ENCODE measurements around the gene PAPLN.
A peak's percentile ranks its signal among the peaks of the same experiment; 100 is the strongest.
"Not testable (repeated sequence)": the region's sequence is repeated elsewhere in the genome, so short reads cannot be mapped to it uniquely, and the experiment has no call there.

Gene PAPLN, protein sequence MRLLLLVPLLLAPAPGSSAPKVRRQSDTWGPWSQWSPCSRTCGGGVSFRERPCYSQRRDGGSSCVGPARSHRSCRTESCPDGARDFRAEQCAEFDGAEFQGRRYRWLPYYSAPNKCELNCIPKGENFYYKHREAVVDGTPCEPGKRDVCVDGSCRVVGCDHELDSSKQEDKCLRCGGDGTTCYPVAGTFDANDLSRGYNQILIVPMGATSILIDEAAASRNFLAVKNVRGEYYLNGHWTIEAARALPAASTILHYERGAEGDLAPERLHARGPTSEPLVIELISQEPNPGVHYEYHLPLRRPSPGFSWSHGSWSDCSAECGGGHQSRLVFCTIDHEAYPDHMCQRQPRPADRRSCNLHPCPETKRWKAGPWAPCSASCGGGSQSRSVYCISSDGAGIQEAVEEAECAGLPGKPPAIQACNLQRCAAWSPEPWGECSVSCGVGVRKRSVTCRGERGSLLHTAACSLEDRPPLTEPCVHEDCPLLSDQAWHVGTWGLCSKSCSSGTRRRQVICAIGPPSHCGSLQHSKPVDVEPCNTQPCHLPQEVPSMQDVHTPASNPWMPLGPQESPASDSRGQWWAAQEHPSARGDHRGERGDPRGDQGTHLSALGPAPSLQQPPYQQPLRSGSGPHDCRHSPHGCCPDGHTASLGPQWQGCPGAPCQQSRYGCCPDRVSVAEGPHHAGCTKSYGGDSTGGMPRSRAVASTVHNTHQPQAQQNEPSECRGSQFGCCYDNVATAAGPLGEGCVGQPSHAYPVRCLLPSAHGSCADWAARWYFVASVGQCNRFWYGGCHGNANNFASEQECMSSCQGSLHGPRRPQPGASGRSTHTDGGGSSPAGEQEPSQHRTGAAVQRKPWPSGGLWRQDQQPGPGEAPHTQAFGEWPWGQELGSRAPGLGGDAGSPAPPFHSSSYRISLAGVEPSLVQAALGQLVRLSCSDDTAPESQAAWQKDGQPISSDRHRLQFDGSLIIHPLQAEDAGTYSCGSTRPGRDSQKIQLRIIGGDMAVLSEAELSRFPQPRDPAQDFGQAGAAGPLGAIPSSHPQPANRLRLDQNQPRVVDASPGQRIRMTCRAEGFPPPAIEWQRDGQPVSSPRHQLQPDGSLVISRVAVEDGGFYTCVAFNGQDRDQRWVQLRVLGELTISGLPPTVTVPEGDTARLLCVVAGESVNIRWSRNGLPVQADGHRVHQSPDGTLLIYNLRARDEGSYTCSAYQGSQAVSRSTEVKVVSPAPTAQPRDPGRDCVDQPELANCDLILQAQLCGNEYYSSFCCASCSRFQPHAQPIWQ

DNA sequence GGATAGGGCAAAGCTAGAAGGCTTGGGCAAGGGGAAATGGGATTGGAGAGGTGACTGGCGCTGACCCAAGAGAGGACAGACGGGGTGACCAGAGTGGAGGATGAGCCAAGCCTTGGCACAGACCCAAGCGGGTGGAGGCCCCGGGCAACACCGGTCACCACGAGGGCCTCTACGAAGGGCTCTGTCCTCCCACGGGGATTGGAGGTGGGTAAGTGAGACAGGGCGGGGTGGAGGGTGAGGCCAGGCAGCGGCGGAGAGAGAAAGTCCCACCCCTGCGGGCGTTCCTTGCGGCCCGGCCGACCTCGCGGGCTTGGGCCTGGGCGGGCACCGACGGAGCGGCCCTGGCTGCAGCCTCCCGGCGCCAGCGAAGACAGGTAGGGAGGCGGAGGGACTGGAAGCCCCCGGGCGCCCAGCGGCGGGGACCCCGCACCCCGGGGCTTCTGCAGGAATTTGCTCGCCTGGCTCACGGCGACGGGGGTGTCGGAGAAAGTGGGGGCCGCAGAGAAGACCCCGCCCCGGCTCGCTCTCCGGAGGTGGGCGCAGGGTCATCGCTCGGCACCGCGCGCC is at the start of gene PAPLN:
PAPLN (plus strand) TSS at position 288 of the 567 bp plus-strand sequence. CDS start 2,273 bp downstream, outside the sequence.
- DNase-seq: peak in 1 of 2 donors; percentile 26

DNA sequence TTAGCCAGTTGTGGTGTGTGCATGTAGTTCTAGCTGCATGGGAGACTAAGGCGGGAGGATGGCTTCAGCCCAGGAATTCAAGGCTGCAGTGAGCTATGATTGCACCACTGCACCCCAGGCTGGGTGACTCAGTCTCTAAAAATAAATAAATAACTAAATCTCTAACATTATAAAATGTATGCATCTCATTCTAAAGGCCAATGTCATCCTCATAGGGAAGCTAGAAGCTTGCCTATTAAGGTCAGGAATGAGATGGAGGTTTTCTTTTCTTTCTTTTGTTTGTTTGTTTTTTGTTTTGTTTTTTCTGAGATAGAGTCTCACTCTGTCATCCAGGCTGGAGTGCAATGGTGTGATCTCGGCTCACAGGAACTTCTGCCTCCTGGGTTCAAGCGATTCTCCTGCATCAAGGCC is 48.8 kb upstream of the PAPLN start:
- no peak for DNase-seq

DNA sequence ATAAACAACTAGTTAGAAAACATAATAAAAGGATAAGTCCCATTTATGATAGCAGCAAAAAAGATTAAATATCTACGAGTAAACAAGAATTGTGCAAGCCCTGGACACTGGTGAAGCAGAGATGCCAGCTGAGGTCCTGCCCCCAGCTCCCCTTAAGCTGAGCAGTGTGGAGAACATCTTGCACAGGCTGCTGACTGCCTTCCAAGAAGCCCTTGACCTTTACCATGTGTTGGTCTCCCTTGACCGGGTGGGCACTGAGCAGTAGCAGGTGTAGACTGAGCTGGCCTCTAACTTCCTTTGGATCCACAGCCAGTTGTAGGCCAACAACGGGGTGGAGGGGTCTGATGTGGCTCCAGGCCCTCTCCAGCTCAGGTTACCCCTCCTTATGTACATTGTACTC is 47.7 kb upstream of the PAPLN start:
- DNase-seq: no peak

DNA sequence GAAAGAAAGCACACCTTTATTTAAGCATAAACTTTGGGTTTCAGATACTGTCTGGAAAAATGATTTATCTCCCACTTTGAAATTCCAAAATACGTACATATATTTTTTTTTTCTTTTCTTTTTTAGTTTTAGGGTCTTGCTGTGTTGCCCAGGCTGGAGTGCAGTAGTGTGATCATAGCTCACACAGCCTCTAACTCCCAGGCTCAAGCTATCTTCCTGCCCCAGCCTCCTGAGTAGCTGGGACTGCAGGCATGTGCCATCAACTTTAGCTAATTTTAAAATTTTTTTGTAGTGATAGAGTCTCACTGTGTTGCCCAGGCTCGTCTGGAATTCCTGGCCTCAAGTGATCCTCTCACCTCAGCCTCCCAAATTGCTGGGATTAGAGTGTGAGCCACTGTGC is 45.9 kb upstream of the PAPLN start:
- DNase-seq: no peak

DNA sequence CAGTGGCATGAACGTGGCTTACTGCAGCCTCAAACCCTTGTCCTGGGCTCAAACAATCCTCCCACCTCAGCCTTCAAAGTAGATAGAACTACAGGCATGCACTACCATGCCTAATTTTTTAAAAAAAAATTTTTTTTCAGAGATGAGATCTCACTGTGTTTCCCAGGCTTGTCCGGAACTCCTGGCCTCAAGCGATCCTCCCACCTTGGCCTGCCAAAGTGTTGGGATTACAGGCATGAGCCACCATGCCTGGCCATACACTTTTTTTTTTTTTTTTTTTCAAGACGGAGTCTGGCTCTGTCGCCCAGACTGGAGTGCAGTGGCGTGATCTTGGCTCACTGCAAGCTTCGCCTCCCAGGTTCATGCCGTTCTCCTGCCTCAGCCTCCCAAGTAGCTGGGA is 43.0 kb upstream of the PAPLN start:
- DNase-seq: not testable (repeated sequence)

GRCh38 chr14:73198253-73198652 is 39.1 kb upstream of the PAPLN start:
- DNase-seq: no peak

DNA sequence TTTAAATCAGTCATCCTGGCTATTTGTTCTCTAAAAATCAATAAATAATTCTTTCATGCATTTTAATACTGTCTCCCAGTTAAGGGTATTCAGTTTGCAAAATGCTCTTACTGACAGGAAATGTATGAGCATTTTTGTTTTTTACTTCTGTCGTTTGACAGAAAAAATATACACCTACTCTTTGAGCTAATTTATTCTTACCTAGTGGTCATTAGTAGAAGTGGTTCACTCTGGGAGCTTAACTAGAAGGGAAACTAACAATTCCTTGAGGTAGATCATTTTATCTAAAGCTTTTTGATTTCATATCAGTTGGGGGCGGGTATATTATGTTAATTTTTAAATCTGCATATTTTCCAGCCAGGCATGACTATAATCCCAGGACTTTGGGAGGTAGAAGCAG is 33.8 kb upstream of the PAPLN start:
- DNase-seq: no peak

GRCh38 chr14:73207615-73208014 is 29.7 kb upstream of the PAPLN start:
- DNase-seq: no peak

- no peak for DNase-seq
These were observed 28.9 kb upstream of the PAPLN start for GRCh38 chr14:73208390-73208789.

DNA sequence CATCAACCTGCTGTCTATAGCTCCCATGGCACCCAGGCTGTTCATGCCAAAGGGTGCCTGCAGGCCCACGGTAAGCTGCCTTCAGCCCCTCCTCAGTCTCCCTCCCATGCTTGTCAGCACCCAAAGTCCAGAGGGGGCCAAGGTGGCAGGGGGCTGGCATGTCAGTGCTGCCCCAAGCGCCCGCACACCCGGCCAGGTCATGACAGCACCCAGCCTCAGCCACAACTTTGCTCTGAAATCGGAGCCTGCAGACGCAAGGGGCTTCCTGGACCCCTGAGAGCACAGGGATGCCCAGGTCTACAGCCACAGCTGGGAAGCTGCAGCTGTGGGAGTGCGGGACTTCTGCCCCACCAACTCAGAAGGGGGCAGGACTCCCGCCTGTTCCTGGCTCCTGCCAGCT is 28.5 kb upstream of the PAPLN start:
- no peak for DNase-seq

GRCh38 chr14:73209953-73210352 is 27.4 kb upstream of the PAPLN start:
- no peak for DNase-seq

DNA sequence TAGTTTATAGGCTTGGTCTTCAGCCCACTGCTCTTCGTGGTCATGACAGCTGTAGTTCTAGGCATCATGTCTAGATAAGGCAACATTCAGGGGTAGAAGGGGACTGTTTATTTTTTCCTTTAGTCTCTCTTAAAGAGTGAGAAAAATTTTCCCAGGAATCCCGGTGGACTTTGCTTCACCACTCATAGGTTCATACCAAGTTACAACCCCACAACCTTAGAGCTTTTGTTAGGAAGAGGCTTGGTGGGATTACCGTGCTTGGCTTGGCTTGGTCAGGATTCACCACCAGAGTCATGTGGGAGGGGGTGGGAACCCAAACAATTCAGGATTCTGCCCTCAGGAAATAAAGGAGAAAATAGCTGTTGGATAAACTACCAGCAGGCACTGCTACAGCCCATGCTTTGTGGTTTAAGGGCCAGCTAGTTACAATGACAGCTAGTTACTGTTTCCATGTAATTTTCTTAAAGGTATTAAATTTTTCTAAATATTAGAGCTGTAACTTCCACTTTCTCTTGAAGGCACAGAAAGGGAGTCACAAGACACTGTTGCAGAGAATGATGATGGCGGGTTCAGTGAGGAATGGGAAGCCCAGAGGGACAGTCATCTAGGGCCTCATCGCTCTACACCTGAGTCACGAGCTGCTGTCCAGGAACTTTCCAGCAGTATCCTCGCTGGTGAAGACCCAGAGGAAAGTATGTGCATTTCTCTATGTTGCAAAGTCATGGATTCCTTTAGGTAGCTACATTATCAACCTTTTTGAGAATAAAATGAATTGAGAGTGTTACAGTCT is 25.9 kb upstream of the PAPLN start:
- no peak for DNase-seq

GRCh38 chr14:73216030-73216429 is 21.3 kb upstream of the PAPLN start:
- DNase-seq: no peak

DNA sequence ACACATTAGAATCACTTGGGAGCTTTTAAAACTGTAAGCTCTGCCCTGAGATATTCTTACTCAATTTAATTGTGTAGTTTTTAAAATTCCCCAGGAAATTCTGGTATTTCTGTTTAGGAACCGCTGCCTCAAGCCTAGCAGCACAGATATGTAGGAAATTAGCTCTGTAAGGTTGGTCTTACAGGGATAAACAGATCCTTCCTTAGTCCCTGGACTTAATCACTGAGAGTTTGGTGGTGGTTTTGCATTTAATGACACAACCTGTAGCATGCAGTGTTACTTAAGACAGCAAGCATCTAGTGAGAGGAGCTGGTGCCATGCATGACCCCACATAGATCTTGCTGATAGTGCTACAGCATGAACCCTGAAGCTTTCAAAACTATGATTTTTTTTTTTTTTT is 19.9 kb upstream of the PAPLN start:
- no peak for DNase-seq

GRCh38 chr14:73220061-73220460 is 17.2 kb upstream of the PAPLN start:
- no peak for DNase-seq

DNA sequence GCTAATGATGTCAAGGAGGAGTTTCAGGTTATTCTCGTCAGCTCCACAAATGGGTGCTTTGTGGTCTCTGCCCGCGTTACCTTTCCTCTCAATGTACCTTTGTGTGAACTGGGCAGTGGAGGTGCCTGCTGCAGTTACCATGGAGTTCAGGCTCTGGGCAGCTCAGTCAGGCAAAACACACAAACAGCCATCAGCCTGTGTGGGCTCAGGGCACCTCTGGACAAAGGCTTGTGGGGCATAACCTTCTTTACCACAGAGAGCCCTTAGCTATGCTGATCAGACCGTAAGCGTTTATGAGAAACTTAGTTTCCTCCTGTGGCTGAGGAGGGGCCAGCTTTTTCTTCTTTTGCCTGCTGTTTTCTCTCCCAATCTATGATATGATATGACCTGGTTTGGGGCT is 16.7 kb upstream of the PAPLN start:
- DNase-seq: no peak

DNA sequence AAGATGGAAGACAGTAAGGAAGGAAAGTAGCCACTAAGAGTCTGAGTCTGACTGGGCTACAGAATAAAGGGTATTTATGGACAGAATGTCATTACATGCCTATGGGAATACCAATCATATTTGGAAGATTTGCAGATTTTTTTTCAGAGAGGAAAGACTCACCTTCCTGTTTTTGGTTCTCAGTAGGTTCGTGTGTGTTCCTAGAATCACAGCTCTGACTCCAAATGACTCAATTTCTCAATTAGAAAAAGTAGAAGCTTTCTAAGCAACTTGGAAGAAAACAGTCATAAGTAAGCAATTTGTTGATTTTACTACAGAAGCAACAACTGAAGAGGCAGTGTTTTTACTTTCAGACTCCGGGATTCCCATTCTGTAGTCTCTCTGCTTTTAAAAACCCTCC is 15.4 kb upstream of the PAPLN start:
- no peak for DNase-seq

GRCh38 chr14:73223049-73223448 is 14.3 kb upstream of the PAPLN start:
- no peak for DNase-seq

DNA sequence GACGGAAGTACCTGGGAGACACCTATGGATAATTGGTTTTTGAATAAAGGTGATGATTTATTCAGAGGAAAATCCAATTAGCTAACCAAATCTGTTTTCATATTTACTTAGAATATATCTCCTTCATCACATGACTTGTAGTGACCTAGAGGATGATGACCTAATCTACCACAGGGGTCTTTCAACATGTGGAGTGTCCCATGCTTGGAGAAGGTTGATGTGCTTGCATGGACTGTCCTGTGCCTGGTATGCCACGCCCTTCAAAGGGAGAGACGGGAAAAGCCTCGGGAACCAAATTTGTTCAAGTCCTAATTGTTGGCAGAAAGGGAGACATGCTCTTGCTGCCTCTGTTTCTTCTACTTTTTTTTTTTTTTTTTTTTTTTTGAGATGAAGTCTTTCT is 11.8 kb upstream of the PAPLN start:
- no peak for DNase-seq

GRCh38 chr14:73227812-73228781 is 9.2 kb upstream of the PAPLN start:
- peak in 1 of 2 donors; percentile 29 for DNase-seq

DNA sequence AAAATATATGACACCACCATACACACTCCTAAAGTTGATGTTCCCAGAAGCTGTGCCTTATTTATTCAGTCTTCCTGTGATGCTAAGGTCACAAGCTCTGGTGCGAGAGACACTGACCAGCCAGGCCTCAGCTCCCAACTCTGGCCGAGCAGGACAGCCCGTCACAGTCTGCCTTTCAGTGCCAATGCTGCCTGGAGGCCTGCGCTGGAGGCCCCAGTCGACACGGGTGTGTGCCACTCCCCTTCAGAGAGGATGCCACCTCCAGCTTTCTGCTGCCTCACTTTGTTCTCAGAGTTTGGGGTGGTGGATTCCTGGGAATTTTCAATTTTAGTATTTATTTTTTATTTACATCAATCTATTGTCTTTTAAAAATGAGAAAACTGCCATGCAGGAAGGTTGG is 7.3 kb upstream of the PAPLN start:
- no peak for DNase-seq
